Measurements from ENCODE around the gene RBCK1. TPM values are rescaled to one million over a fixed set of nuclear protein-coding genes. Genes with fewer than 3 reads are reported as not detected.

The RBCK1 gene
- total and polyA plus RNA-seq, 9 of the 15 experiments (the other 6 are each of a cell fraction or from before 2014, with no cell fraction given) = 5.9 to 59.3 (median 26.5) TPM

- TF ChIP-seq MAFF (IDR thresholded peaks at IDR 0.05; ENCODE audit: low read length) (peak; percentile 31; the same call in 1 of the 2 replicates), KAT7 (CRISPR knock-in tag; IDR thresholded peaks at IDR 0.05; ENCODE audit: borderline replicate concordance) (no peak), DACH1 (IDR thresholded peaks at IDR 0.05; ENCODE audit: partially characterized antibody) (peak; percentile 33), PYGO2 (tag; IDR thresholded peaks at IDR 0.05) (no peak), SRSF9 (IDR thresholded peaks at IDR 0.05; ENCODE audit: borderline replicate concordance, low read depth, low read length) (no peak), JUND (IDR thresholded peaks at IDR 0.05; ENCODE audit: borderline replicate concordance, low read depth, low read length) (peak; percentile 47; the same call in 1 of the 2 replicates), JUND (tag; IDR thresholded peaks at IDR 0.05; ENCODE audit: borderline replicate concordance, low read depth, low read length) (0 out of 3 replicates have a peak, but pooled peaks have one; percentile 12), ZNF766 (CRISPR knock-in tag; conservative IDR thresholded peaks at IDR 0.05) (no peak), MYC (IDR thresholded peaks at IDR 0.05; ENCODE audit: low read depth, low read length) (no peak), MYC (CRISPR knock-in tag; IDR thresholded peaks at IDR 0.05; ENCODE audit: borderline replicate concordance, low read depth) (no peak), STAT6 (CRISPR knock-in tag; IDR thresholded peaks at IDR 0.05) (no peak), MAX (CRISPR knock-in tag; IDR thresholded peaks at IDR 0.05) (peak; percentile 20; the same call in 1 of the 2 replicates), CBX5 (IDR thresholded peaks at IDR 0.05; ENCODE audit: borderline replicate concordance, low read depth) (no peak), BDP1 (IDR thresholded peaks at IDR 0.05; ENCODE audit: insufficient read depth, insufficient read length) (no peak), L3MBTL2 (IDR thresholded peaks at IDR 0.05) (peak; percentile 53; the same call in 1 of the 2 replicates), CBFA2T3 (IDR thresholded peaks at IDR 0.05) (peak; percentile 92), GATAD2A (IDR thresholded peaks at IDR 0.05) (0 out of 2 replicates have a peak, but pooled peaks have one; percentile 26), ZNF707 (CRISPR knock-in tag; conservative IDR thresholded peaks at IDR 0.05) (no peak), NFRKB (IDR thresholded peaks at IDR 0.05; ENCODE audit: low read depth) (no peak), MTA2 (IDR thresholded peaks at IDR 0.05; ENCODE audit: low read depth) (peak; percentile 57), UBTF (IDR thresholded peaks at IDR 0.05; ENCODE audit: borderline replicate concordance in 1 of 2, low read depth in 2 of 2, low read length in 2 of 2) (no peak), CBX1 (IDR thresholded peaks at IDR 0.05; ENCODE audit: low read depth) (no peak), ZNF212 (CRISPR knock-in tag; IDR thresholded peaks at IDR 0.05) (no peak), NR2C1 (IDR thresholded peaks at IDR 0.05) (peak; percentile 61), NR2C1 (tag; IDR thresholded peaks at IDR 0.05) (peak; percentile 58), TAF7 (tag; IDR thresholded peaks at IDR 0.05) (no peak), MTA1 (IDR thresholded peaks at IDR 0.05; ENCODE audit: borderline replicate concordance) (0 out of 2 replicates have a peak, but pooled peaks have one; percentile 34), SMARCE1 (IDR thresholded peaks at IDR 0.05) (peak; percentile 82)
Observed at GRCh38 chr20:415820-416322, 7.8 kb downstream of the RBCK1 start (continued).
